Activated T-cell treated with anti-CD3 and anti-CD28 coated beads for 24 hours (primary cell): ENCODE data around the gene PRF1.

Experiments
- DNase-seq: peaks from one replicate; pipeline ENCODE4 v3.0.0-alpha.2; 2020; ENCODE audit warnings: low read depth

PRF1 gene

DNA sequence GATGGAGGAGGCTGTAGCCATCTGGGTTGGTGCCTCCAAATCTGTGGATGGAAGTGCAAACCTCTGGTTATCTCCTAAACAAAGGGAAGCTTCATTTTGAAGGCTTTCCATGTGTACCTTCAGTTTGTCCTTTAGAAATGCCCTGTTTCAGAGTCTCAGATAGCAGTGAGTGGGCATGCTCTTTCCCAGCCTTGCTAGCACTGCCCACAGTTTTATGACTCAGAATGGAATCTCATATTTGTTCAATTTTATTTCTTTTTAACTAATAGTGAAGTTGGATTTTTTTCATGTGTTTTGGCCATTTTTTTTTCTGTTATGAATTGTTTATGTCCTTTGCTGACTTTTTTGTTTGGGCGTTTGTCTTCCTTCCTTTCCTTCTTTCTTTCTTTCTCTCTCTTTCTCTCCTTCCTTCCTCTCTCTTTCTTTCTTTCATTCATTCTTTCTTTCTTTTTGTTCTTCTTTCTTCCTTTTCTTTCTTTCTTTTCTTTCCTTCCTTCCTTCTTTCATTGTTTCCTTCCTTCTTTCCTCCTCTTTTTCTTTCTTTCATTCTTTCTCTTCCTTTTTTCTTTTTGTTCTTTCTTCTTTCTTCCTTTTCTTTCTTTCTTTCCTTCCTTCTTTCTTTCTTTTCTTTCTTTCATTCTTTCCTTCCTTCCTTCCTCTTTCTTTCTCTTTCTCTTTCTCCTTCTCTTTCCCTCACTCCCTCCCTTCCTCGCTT lies 25.6 kb downstream of the PRF1 start:
- no peak for DNase-seq

DNA sequence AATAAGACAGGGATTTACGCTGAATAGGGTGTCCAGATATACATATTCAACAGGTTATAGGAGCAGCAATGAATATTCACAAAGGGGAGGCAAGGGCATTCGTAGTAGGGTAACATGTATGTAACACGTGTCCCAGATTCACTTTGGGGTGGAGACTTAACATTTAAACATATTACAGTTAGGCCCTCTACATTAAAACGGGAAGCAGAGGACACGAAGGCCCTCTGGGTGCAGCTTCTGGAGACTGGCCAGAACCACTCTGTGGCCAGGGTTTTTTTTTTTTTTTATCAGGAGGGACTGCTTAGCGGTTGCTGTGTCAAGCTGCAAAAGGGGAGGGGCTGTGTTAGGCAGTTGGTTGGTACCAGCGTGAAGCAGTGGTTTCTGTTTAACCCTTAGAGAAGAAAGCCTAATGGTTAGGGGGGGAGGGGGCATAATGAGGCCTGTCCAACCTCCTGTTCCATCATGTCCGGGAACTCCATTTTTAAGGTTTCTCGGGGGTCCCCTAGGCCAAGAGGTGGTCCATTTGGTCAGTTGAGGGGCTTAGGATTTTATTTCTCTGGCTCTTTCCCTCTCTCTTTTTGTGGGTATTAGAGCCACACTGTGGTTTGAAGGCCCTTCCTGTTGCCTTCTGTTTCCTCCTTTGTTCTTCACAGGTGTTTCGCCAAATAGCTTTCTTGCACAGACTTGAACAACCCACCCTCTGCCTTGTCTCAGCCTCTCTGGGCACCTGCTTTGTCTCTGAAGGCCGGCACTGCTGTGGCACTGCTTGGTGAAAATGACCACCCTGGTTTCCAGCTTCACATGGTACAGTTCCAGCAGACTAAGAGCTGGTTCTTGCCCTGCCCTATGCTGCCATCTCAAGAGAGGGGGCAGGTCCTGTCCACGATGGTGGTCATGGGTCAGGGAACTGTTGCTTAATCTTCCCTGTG lies 26.4 kb downstream of the PRF1 start:
- DNase-seq: no peak

DNA sequence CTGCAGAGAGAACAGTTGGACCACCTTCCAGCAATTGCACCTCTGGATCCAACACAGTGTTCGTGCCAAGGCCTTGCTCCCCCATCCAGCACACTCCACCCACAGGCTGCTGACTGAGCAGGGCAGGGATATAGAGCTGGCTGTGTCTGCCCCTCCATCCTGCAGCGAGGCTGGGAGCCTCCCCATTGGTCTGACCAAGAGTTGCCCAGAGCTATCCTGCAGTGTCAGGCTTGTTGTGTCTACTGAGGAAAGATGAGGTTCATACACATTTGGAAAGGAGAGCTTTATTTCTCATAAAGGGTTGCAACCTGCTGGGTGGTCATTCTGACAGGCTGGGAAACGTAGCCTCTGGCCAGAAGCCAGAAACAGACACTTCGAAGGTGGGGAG lies 27.1 kb downstream of the PRF1 start:
- DNase-seq: no peak

DNA sequence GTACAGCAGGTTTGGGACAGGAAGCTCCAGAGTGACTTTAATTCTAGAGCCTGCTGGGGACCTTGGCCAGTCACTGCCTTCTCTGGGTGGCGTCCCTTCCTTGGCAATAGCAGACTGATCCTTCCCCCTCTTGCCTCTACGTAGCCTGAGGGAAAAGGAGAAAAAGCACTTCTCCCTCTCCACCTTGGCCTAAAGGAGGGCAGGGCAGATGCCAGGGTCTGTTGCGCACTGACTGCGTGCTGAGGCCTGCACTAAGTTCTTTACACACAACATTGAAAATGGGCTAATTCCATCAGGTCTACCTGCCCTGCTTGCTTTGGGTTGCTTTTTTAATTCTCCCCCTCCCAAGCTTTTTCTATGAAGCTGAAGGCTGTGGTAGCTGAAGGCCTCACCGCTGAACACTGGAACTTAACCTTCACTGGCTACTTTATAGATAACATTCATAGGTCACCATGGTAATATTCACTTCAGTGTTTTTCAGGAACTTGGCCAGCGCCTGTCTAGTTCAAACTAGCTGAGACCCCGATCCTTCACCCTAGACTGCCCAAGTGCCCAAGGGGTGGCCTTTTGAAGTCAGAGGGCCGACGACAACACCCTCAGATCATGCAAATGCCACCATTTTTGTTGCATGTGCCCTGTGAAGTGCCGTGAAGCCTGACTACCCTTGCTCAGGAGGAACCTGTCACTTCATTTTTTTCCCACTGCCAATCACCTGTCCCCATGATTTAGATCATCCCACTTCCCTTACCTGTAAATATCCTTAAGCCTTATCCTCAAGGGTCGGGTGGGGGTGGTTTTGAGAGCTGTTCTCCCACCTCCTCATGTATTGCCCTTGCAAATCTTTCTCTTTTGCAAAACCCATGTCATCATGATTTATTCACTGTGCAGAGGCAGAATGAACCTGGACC lies 28.7 kb downstream of the PRF1 start:
- DNase-seq: no peak

DNA sequence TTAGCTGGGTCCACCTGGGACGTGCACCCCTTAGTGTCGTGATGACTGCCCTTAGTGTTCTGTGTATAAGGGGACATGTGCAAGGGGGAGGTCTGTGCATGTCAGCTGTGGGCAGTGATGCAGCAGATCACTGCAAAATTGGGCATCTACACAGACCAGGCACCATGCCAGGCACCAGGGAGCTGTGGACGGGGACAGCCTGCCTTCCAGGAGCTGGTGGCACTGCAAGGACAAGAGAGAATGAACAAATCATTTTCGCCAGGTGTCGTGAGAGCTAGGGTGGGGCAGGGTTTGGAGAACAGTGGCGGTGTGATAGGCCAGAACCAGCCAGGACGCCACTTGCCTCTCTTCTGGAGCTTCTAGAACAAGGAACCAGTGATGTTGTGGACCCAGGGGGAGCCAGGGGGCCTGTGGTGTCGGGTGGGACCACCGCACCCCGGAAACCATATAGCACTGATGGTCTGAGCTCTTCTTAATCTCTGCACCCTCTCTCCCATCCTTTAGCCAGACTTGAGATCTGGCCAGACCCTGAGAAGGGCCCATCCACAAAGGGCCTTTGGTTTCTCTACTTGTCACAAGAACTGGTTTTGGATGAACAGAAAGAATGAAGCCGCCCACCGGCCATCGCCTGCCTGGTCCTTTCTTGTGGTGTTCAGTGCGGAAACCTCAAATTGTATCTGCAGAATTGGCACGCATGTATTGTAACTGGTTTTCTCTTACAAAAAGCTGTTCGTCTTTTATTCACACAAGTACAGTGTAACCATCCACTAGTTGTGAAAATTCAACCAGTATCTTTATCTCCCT lies 30.7 kb downstream of the PRF1 start:
- no peak for DNase-seq

DNA sequence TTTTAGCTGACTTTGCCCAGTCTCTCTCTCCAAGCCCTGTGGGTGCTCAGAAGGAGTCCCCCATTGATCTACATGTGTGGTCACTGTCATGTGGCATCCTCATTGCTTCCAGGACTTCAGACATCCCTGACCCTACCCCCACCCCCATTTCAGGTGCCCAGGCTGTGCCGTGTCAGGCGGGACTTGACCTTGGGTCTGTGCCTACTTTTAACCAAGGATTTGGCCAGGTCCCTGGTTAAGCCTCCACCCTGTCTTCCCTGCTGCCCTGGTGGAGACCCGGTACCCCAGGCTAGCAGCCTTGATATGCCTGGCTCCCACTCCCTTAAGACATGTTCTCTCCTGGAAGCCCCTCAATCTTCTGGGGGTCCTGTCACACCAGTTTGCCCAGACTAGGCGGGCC lies 31.3 kb downstream of the PRF1 start:
- DNase-seq: no peak

DNA sequence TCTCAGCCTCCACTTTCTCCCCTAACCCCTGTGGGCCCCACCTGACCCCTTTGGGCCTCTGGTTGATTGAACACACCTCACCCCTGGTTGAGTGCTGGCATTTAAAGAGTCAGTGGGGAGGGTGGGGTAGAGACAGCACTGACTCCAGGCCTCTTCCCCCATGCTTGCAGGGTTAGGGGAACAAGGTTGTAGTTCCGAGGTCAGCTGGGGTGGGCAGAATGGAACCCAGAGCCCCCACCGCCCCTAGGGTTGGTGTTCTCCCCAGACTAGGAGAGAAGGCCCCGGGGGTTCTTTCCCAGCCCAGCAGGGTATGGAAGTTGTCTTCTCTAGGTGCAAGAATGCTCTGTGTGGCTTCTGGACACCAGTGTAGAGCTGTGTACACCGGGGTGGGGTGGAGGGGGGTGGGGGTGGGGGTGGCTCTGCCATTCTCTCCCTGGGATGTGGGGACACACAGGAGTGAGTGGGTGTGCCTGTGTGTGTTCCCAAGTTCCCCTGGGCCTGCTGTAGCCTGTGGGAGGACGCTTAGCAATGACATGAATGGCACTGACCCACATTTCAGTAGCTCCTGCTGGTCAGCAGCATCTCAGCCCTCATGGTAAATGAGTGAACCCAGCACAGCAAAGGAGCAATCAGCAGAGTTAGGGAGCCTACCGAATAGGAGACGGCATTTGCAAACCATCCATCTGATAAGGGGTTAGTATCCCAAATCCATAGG lies 33.6 kb downstream of the PRF1 start:
- no peak for DNase-seq

DNA sequence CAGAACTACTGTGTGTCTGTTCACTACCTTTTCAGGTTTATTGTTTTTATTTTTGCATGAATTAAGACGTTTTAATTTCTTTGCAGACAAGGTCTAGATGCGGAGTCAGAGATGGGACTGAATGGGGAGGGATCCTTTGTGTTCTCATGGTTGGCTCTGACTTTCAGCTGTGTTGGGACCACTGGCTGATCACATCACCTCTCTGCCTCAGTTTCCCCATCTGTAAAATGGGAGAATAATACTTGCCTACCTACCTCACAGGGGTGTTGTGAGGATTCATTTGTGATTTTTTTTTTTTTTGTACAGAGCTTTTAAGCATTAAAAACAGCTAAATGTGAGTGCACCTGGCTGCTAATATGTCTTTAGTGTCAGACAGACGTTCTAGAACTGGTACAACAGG lies 34.4 kb downstream of the PRF1 start:
- DNase-seq: no peak

DNA sequence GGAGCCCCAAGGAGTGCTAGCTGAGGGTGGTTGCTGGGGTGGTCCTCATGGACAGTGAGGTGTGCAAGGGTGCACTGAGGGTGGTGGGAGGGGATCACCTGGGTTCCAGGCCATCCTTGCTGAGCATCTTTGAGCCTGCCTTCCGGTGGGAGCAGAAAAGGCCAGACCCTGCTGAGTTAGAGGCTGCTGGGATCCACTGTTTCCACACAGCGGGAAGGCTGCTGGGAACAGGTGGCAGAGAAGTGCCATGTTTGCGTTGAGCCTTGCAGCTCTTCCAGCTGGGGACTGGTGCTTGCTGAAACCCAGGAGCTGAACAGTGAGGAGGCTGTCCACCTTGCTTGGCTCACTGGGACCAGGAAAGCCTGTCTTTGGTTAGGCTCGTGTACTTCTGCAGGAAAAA lies 34.9 kb downstream of the PRF1 start:
- DNase-seq: no peak

DNA sequence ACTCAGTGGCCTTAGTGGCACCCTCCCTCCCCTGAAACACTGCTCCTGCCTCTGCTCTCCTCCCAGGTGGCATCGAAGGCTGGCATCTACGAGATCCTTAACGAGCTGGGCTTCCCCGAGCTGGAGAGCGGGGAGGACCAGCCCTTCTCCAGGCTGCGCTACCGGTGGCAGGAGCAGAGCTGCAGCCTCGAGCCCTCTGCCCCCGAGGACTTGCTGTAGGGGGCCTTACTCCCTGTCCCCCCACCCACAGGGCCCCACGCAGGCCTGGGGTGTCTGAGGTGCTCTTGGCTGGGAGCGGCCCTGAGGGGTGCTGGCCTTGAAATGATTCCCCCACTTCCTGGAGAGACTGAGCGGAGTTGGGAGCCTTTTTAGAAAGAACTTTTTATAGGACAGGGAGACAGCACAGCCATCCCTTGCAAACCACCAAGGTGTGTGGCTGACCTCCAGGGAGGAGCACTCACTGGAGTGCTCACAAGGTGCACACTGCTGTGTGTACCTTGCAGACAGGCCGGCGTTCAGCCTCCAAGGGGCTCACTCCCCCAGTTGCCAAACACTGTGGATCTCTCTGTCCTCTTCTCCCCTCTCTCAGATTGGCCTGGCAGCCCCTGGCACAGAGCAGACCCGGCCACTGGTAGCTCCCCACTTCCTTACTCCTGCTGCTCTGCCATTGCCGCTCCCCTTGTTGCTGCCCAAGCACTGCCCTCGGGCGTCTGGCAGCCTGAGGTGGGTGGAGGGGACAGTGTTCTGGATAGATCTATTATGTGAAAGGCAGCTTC lies 35.8 kb downstream of the PRF1 start:
- DNase-seq: no peak

DNA sequence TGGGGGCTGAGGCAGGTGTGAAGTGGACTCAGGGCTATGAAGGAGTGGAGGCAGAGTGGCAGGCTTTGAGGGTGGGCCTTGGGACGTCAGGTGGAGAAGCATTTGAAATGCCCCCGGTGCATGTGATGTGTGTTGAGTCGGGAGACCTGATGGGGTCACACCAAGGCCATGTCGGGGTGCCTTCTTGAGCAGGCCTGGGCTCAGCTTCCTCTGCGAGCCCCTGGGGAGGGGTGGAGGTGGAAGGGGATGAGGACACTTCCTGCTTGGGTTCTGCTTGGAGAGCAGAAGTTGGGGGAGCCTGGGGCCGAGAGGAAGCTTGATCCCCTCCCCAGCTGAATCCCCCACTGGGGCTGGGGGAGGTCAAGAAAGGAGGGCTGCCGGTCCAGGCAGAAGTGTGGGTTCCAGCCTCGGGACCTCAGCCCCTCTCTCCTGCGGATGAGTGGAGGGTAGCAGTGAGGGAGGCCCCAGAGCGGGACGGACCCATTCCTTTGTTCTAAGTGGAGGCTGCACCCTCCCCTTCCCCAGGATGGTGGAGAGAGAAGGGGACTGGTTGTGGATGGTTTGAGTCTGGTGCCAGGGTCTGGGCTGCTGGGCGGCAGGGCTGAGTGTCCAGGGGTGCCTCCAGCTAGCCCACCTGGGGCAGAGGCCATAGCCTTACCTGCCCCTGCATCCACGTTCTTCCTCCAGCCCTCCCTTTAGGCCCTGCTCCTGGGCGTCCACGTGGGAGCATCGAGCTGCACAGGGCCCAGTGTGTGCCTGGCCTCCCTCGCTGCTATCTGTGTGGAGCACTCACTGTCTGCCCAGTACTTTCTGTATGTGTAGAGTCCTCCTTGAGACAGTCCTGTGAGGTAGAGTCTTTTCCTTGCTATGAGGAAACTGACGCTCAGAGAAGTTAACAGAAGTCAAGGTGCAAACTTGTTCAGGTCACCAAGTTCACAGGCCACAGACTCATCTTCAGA lies 36.7 kb downstream of the PRF1 start:
- DNase-seq: no peak

DNA sequence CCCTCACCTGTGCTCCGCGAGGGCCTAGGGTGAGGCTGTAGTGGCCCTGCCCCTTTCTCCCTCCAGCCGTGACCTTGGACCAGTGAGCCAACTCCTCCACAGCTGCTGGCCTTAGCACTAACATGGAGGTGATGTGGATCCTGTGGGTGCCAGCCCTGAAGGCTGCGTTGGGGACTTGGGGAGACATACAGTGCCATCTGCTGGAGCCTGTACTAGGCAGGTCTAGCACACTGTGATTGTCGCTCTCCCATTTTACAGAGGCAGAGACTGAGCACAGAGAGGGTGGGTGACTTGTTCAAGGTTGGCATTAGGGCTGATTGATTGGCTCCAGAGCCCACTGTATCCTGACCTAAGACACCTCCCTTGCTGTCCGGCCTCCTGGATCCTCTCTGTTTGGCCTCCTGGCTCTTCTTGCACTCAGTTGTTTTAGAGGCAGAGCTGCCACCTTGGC lies 37.6 kb downstream of the PRF1 start:
- no peak for DNase-seq

DNA sequence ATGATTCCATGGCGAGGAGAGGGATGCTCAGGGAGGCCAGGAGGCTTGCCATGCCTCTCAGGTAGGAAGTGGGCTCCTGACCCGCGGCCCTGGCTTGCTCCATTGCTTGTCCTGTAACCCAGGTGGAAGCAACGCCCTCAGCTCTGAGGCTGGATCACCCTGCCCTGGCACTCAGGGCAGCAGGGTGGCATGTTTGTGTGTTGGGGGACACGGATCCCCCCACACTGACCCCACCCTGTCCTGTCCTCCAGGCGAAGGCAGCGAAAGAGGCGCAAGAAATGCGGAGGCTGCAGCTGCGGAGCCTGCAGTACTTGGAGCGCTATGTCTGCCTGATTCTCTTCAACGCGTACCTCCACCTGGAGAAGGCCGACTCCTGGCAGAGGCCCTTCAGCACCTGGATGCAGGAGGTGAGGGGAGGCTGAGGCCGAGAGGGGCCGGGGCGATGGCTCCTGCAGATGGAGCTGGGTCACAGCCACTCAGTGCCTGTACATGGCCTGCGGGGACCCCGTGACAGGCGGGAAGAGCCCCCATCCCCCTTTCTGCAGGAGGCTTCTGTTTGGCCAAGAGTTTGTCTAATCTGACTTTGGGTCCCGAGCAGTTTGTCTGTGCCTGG lies 38.3 kb downstream of the PRF1 start:
- DNase-seq: no peak

DNA sequence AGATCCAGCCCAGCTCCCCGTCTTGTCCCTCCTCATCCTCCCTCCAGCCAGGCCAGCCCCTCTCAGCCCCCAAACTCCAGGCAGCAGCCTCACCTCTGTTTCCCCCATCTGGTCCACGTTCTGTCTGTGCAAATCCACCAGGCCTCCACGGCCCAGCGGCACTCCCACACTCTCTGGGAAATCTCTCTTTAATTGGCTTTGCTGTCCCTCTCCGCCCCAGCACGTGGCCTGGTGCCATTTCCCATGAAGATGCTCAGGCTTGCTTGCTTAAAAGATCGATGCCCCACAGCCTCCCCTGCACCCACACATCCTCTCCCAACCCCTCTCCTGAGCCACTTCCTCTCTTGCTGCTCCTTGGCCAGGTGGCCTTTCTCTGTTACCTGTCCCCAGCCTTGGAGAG lies 39.3 kb downstream of the PRF1 start:
- no peak for DNase-seq

DNA sequence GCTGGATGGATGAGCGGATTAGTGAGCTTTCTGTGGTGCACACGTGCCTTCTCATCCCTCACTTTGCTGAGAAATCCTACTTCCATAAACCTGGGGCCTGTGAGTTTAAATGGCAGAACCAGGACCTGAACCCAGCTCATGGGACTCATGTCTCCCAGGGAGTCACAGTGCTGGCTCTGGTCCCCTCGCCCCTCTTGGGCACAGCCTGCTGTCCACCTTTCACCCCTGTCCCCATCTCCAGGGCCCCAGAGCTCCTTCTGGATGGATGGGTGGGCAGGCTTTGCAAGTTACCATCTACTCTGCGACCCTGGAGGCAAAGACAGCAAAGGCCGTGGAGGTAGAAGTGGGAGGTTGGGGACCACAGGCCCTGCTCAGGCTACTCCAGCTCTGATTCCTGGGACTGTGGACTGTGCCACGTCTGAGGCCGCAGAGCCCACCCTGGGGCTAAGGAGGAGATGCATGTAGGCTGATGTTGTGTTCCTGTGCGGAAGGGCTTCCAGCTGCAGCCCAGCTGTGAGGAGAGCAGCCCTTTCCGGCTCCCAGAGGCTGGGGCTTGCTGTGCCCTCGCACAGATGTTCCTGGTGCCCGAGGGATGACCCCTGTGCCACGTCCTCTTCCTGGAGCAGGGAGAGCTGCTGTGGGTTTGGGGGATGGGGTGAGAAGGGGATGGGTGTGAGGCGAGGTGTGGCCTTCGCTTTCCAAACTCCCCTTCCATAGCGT lies 40.3 kb downstream of the PRF1 start:
- DNase-seq: no peak

DNA sequence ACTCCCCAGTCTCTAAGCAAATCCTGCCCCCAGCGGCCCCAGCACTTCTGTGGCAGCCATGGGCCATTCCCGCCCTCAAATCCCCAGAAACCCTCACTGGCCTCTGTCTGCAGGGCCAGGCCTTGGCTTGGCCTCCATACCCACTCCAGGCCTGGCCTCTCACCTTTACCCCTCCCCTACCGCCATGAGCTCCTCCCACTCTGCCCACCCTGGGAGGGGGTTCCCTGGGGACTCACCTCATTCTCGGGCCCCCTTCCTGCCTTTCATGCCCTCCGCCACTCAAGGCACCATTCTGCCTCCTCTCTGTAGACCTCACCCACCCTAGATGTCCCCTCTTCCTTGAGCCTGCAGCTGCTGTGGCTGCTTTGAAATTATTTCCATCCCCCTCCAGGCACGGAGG lies 41.0 kb downstream of the PRF1 start:
- DNase-seq: no peak

DNA sequence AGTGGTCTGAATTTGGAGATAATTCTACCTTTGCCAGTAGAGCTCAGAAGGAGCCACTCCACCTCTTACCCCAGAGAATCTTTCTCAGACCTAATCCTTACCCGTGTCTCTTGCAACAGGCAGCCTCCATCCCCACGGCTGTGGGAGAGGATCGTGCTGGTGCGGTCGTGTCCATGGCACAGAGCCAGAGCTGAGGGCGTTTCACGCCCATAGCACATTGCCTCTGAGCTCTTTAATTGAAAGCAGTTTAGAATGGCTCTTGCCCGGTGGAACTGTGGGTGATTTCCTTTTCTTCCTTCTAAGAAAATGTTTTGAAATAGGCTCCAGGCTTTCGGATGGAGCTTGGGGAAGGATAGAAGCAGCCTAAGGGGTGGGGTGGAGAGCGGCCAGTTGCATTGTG lies 41.5 kb downstream of the PRF1 start:
- DNase-seq: no peak

DNA sequence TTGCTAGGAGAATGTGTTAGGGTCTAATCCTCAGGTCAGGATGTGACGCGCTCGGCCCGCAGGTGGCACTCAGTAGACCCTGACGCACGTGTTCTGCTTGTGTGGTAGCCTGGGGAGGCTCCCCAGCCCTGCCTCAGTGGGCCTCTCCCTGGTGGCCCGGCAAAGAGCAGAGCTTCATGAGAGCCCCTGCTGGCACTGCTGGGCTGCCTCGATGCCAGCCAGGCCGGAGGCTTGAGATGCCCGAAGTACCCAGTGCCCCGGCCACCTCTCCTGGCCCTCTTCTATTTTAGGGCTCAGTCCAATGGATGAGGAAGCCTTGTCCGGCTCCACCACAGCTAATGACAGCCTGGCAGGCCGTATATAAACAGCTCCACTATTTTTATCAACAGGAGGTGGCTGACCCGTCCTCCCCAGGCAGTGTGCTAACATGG lies 42.0 kb downstream of the PRF1 start:
- DNase-seq: no peak
